H1 (cell line): ENCODE measurements around the gene SPAG16. TPM values are rescaled to one million over a fixed set of nuclear protein-coding genes. Genes with fewer than 3 reads are reported as not detected.

Experiments used
- CHD7 ChIP-seq: fragments of 300-600 bp; sonication (generic); IDR thresholded peaks from 2 replicates; pipeline ENCODE4 v1.7.1; 2012; ENCODE audit warnings: low read length, moderate library complexity, mild to moderate bottlenecking, inconsistent platforms; ENCODE audit not compliant: insufficient replicate concordance
- KDM4A ChIP-seq: IDR thresholded peaks from one replicate; pipeline ENCODE4 v1.7.1; 2012; ENCODE audit warnings: low read depth, mild to moderate bottlenecking, moderate library complexity, low read length, inconsistent platforms; ENCODE audit not compliant: severe bottlenecking
- polyA plus RNA-seq, 7 experiments: library from polyadenylated mRNA; depleted of rRNA in 3 of 7; stranded (reverse) in 5 of 7; unstranded in 2 of 7; fragments of >200 nt in 5 of 7; fragments of 200-250 nt in 2 of 7; gene quantifications; 1 replicate in 5 of 7; 2 replicates in 1 of 7; 4 replicates in 1 of 7; pipeline versions ENCODE4 v1.2.1 to v1.2.3, GENCODE V29; 2011 to 2013; ENCODE audit warnings: missing spikeins in 2 of 7, mixed read lengths in 2 of 7
- total RNA-seq: library from RNA; stranded (reverse); fragmentation: NEBNext Ultra II Directional; extraction: Animal tissue kit (Norgen Biotek cat#: 25700); gene quantifications from 2 replicates; pipeline ENCODE4 v1.2.1, GENCODE V29; 2021

SPAG16 gene
- total and polyA plus RNA-seq, 2 of the 8 experiments (the other 6 are each of a cell fraction or from before 2014, with no cell fraction given) = 6.0 to 14.9 TPM

GRCh38 chr2:213500881-213501280 is 216.6 kb downstream of the SPAG16 start (continued):
- TF ChIP-seq CHD7 (no peak), KDM4A (no peak)
